Stimulated activated CD4-positive, alpha-beta T cell treated with anti-CD3 and anti-CD28 coated beads, Interleukin-12 subunit alpha, Interleukin-12 subunit beta, amount 100 ng/mL, for 4 hours (primary cell): ENCODE data around the gene OCSTAMP.

Experiments
- DNase-seq: peaks from one replicate; pipeline ENCODE4 v3.0.0-alpha.2; 2020

OCSTAMP gene, protein sequence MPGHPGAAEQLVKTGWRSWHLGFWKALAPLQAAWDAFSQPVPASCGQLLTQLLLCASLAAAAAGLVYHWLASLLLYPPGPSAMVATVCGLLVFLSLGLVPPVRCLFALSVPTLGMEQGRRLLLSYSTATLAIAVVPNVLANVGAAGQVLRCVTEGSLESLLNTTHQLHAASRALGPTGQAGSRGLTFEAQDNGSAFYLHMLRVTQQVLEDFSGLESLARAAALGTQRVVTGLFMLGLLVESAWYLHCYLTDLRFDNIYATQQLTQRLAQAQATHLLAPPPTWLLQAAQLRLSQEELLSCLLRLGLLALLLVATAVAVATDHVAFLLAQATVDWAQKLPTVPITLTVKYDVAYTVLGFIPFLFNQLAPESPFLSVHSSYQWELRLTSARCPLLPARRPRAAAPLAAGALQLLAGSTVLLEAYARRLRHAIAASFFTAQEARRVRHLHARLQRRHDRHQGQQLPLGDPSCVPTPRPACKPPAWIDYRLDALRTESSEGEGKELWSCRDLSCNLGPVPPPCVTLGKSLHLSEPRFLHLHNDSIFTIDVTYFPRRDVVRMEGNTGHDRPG

DNA sequence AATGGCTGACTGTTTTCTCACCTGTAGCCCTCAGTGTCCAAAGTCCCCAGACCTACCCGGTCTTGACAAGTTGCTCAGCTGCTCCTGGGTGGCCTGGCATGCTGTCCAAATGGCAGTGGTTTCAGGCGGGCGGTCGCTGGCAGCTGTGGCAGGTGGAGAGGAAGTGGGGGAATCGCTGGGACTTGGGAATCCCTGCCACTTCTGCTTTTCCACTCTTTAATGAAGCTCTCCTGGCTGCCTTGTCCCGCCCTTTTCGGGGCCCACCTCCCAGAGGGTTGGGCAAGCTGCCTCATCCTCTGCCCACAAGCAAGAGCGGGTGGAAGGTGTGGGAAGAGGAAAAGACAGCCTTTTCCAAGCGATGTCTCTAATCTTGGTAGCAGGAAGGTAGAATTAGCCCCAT lies at the start of gene OCSTAMP:
TSS of gene OCSTAMP (minus strand) at position 194 of the 400 bp plus-strand sequence. CDS start at position 100, 94 bp downstream.
- DNase-seq, result no peak

DNA sequence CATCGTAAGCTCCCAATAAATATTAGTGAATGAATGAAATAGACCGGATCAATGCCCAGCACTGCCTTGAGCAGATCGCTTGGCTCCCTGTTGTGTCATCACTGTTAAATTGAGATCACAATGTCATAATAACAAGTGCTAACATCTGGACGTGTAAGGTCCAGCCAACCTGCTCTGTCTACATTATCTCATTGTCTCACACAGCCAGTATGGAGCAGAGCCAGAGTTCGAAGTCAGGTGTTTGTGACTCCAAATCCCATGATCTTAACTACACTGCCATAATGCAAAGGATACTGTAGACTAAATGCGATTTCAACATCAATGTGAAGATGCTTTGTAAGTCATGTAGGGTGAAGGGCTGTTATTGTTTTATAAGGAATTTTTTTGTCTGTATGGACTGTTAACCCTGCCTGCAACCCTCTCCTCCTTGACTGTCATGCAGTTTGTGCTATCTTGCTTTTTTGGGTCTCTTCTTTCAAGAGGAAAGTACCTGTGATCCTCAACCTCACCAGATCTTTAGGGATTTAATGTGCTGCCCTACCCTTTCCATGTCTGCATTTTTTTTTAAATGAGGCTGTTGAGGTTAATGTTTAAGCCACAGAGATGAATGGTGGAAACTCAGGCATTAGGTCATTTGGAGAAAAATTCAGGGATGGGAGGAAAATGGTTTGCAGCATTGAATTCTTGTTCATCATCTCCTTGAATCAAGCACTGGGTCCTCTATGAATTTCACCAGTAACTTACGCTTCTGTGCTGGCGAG lies 49.0 kb upstream of the OCSTAMP start:
- DNase-seq, result no peak

DNA sequence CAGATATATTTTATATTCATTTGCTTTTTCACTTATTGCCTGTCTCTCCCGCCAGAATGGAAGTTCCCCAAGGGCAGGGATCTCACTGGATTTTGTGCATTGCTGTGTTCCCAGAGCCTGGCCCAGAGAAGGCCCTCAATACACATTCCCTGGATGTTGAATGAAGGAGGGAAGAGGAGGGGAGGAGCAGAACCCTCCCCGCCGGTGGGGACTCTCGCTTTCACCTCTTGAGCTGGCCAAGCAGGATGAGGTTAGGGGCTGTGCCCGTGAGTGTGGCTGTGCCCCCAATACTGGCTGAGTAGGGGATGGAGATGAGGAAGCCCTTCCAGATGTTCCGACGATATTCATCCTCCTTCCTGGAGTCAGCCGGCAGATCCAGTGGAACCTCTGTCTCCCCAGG lies 45.5 kb upstream of the OCSTAMP start:
- DNase-seq, result no peak

DNA sequence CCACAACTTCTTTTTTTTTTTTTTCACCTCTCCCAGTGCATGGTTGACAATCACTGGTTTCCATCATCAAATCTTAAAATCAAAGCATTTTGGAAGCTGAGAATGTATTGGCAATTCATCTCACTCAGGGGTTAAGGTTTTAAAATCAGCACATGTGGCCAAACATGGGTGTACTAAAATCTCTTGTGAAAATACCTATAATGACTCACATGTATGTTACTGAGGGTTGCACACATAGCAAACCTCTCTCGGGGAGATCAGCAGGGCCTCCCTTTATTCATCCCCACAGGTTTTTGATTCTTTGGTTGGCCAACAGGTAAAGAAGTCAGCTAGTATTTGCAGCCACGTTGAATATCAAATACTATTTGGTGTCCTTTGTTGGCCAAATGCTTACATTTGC lies 44.3 kb upstream of the OCSTAMP start:
- DNase-seq, result no peak

DNA sequence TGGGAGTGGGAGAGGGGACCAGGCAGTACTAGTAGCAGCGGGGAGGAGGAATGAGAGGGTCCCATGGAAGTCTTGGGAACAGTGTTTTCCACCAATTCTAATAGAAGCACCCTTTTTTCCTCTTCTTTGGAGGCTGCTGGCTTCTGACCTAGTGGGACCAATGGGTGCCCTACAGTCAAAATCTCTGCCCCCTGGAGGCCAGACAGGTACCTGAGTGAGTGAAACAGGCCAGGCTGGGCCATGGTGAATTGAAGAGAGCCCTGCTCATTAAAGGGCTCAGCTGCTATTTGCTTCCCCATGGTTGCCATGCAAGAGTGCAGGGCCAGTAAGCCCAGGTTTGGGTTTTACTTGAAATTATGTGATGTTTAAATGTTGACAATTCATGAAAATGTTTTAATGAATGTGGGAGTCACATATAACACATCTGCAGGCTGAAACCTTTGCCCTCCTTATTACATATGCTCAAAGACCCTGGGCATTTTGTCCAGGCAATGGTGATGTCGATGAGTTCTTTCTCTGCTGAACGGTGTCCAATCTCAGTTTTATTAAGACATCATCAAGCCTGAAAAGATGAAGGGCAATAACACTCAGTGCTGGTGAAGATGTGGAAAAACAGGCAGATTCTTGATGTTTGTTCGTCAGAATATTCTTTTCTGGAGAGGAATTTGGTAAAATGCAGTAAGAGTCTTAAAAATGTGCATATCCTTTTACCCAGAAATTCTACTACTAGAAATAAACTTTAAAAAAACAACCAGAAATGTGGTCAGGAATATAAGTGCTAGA lies 42.3 kb upstream of the OCSTAMP start:
- no peak for DNase-seq

DNA sequence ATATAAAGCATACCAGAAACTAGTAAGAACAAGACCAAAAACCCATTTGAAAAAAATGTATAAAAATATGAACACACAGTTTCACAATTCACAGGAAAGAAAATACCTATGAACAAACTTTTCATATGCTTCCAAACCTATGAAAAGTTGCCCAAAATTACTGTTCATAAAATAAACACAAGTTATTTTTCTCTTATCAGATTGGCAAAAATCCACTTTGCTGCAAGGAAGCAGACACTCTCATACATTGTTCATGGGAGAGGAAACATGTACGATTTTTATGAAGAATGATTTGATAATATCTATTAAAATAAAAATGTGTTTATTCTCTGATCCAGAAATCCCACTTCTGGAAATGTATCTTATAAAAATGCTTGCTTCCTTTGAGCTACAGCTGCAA lies 40.0 kb upstream of the OCSTAMP start:
- DNase-seq, result no peak

DNA sequence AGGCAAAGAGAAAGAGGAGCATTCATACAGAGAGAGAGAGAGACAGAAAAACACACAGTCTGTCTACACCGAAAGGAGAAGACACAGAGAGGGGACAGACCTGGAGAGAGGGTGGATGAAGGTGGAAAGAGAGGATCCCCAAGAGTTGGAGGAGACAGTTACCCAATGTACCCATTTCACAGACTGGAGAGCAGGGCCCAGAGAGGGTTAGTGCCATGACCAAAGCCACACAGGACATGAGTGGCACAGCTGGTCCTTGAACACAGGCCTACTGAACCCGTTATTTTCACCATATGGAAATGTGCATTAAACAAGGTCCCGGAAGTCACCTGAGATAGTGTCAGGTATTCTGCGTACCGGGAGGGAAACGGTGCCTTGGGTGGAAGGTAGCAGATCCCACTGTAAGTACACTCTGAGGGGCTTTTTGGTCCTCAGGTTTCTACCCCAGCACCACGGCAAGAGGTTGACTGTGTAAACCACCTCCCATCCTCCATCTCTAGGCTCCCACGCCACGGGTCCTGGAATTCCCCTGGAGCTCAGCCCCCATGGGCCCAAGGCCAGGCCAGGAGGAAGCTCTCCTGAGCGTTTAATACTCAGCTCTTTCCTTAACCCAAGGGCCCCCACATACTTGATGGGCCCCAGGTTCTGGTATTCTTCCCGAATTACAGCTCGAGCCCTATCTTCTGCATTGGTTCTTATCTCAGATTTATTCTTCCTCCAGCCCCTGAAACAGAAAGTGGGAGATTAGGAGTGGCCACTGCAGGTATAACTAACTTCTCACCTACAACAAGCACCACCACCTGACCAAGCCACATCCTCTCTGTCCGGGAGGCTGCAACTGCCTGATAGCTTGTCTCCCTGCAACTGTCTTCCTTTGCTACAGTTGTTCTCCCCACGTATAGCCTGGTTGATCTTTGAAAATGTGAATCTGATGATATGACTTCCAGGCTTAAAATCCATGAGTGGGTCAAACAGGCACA lies 38.4 kb upstream of the OCSTAMP start:
- DNase-seq, result no peak

DNA sequence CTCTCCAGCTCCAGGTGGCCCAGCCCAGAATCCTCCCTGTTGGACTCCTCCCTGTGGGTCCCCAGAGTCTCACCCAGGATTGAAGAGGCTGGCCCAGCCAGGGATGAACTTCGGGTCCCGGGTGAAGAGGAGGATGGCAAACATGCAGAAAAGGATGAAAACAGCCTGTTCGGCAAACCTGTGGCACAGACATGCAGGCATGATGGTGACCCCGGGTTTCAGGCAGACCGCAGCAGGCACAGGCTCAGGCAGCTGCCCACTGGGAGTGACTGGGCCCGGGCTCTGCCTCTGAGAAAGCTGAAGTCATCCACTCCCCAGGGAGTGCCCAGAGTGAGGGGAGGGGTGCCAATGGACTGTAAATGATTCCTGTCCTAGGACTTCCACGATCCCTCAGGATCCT lies 37.5 kb upstream of the OCSTAMP start:
- no peak for DNase-seq

DNA sequence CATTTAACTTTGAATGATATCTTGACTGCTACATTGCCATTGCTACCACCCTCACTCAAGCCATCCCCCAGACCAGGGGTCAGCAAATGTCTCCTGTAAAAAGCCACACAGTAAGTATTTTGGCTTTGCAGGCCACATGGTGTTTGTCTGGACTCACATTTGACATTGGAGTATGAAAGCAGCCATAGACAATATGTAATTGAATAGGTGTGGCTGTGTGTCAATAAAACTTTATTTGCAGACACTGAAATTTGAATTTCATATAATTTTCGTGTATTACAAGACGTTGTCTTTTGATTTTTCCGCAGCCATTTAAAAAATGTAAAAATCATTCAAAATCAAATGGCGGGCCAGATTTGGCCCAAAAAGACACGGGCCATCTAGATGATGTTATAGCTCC lies 36.3 kb upstream of the OCSTAMP start:
- no peak for DNase-seq

DNA sequence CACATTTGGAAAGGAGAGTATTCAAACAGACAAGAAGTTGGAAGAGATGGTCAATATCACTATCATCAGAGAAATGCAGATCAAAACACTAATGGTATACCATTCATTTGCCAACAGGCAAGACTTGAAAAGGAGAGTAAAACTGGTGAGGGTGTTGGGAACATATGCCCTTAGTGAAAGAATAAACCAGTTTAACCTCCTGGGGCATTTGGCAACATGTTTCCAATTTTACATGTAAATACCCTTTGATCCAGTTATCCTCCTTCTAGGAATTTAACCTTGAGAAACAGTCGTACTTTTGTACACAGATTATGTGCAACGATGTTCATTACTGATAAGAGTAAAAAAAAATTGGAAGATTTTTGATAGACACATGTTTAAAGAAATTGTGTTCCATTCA lies 34.1 kb upstream of the OCSTAMP start:
- DNase-seq, result no peak

DNA sequence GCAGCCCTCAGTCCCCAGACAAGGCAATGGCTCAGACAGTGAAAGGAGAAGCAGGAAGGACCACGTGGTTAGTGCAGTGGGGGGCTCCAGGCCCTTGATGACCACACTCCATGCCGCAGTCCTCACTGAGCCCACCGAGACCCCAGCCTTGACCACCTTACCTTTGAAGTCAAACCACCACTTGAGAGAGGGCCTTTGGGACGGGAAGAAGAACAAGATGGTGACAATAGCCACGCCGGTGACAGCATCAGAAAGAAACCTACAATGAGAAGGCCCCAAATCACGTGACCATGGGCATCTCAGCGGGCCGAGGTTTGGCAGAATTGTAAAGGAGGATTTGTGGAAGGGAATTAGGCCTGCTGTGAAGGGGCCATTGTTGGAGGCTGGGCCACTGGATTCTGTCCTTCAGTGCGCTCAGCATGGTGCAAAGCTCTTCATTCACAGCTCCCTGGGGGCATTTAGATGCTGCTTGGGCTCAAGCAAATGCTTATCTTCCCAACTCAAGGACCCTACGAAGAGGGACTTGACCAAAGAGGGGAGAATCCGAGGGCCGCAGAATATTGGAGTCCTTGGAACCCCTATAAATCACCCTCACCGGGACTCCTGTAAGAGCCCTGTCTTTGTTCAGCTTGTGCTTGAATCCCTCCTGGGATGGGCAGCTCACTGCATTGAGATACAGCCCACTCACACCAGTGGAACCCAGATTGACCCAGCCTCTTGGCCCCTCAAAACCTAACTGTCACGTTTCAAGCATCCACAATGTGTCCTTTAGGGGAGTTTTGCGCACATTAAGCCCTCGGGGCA lies 33.2 kb upstream of the OCSTAMP start:
- DNase-seq, result no peak

DNA sequence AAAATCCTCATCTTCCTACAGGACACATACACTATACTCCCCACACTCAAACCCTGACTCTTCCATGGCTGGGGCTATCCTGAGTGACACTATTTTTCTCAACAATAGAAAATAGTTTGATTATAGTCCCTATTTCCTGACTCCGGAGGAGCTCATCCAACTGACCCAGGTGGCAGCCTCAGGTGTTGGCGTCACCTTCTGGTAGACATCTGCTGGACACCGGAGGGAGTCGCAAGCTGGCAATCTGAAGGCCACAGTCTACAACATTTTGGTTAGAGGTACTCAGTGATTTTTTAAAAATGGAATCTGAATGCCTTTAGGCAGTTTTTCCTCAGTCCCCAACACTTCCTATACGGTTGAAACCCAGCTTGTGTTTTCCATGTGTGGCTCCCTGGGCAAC lies 32.2 kb upstream of the OCSTAMP start:
- no peak for DNase-seq

DNA sequence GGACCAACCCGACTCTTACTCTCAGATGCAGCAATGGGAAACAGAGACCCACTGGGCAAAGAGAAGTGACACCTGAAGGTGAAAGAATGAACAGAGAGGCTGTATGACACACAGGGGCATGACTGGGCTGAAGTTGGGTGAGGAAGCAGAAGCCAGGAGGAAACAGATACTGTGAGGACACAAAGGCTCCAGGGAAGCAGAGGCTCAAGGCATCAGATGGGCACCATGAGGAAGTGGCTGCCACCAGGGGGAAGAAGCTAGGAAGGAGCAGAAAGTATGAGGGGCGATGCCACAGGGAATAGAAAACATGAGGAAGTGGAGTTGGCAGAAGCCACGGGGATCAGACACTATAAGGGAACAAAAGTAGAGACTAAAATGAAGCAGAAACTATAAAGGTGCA lies 30.9 kb upstream of the OCSTAMP start:
- no peak for DNase-seq

DNA sequence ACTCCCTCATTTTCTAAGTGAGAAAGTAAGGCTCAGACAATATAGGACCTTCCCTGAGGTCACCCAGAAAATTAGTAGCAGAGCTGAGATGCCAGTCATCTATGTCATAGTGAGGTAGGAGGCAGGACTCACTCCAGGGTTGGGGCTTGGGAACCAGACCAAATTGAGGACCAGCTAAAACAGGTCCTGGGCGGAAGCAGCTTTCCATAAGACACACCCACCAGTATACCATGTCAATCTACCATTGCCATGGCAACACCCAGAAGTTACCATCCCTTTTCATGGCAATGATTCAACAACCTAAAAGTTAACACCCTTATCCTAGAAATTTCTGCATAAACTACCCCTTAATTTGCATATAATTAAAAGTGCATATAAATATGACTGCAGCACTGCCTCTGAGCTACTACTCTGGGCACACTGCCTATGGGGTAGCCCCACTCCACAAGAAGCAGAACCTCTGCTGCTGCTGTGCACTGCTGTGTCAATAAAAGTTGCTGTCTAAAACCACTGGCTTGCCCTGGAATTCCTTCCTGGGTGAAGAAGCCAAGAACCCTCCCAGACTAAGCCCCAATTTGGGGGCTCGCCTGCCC lies 30.3 kb upstream of the OCSTAMP start:
- no peak for DNase-seq

DNA sequence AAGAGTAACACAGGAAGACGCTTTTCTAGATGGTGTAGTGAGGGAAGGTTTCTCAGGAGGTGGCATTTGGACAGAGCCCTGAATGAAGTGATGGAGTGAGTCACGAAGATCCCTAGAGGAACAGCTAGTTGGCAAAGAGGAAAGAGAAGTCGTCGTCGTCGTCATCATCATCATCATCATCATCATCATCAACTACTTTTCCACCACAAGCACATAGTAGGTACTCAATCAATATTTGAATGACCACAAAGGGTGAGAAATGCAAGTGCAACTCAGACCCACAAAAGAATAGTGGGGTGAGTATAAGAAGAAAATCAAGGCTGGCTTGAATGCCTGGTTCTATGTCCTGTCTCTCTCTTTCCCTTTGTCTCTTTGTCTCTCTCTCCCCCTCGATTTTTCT lies 28.3 kb upstream of the OCSTAMP start:
- no peak for DNase-seq

DNA sequence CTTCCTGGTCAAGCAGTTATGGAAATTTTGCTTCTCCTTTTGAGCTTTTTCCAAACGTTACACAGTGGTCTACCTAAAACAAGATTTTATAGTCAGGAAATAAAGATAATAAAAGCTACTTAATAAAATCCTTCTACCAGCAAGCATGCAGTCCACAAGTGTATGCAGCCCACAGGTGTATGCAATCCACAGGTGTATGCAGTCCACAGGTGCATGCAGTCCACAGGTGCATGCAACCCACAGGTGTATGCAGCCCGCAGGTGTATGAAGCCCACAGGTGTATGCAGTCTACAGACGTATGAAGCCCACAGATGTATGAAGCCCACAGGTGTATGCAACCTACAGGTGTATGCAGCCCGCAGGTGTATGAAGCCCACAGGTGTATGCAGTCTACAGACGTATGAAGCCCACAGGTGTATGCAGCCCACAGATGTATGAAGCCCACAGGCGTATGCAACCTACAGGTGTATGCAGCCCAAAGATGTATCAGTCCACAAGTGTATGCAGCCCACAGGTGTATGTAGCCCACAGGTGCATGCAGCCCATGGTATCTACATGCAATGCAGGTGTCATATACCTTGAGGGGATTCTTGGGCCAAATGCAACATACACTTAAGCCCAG lies 26.4 kb upstream of the OCSTAMP start:
- DNase-seq, result no peak

DNA sequence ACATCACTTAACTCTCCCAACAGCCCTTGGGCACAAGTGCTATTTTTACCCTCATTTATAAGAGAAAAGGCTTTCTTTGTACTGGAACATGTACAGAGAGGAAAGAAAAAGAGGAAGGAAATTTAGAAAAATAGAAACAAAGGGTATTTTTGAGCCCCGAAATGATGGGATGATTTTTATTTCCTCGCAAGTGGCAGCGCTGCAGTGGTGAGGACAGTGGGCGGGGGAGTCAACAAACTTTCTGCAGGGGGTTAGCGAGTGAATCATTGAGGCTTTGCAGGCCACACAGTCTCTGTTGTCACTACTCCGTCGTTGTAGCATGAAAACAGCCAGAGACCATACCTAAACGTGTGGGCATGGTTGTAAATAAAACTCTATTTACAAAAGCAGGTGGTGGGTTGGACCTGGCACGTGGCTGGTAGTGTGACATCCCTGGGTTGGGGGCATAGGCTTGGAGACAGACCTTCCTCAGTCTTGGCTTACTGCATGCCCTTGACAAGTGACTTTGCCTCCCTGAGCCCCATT lies 25.5 kb upstream of the OCSTAMP start:
- DNase-seq, result no peak

DNA sequence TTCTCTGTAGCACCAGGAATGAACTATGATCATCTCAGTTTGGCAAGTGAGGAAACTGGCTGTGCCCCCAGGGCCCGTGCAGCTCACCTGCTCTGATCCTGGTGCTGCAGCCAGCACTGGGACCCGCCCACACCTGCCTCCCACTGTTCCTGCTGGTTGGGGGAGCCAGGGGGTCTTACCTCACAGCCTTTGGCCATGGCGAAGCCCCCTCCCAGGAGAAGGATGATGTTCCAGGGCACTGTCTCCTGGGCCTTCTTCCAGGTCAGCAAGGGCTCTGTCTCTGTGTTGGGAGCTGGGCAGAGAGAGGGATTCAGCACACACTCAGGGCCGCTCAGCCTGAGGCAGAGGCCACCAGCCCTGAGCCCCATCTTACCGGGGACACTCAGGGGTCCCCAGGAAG lies 24.9 kb upstream of the OCSTAMP start:
- DNase-seq, result no peak

DNA sequence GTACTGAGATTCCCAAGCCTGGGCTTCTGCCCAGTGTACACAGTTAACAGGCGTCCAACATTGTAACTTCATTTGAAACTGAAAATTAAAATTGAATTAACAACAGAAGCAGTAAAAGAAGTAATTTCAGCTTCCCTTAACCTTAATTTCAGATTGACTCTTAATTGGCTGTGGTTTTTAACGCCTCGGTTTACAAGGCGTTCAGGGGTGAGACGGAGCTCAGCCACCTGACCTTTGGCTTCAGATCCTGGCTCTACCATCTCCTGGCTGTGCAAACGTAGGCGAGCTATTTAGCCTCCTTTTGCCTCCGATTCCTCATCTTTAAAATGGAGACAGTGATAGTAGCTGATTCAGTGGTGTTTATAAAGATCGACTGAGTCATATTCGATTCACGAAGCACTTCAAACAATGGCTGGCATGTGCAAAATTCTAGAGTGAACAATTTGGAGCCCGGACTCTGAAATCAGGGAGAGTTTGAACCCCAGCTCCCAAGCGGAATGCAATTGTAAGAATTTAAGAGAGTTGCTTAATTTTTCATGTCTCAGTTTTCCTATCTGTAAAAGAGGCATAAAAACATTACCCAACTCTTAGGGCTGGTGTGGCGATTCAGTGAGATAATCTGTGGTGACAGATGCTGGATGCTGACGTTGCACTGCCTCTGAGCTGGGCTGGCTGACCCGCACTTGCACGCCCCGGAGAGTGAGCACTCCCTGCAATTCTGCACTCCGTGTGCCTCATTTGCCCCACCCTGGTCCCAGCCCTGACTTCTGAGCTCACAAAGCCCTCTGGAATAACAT lies 23.5 kb upstream of the OCSTAMP start:
- DNase-seq, result no peak
